ENCODE data around the gene ARMH1.

ARMH1 gene

DNA sequence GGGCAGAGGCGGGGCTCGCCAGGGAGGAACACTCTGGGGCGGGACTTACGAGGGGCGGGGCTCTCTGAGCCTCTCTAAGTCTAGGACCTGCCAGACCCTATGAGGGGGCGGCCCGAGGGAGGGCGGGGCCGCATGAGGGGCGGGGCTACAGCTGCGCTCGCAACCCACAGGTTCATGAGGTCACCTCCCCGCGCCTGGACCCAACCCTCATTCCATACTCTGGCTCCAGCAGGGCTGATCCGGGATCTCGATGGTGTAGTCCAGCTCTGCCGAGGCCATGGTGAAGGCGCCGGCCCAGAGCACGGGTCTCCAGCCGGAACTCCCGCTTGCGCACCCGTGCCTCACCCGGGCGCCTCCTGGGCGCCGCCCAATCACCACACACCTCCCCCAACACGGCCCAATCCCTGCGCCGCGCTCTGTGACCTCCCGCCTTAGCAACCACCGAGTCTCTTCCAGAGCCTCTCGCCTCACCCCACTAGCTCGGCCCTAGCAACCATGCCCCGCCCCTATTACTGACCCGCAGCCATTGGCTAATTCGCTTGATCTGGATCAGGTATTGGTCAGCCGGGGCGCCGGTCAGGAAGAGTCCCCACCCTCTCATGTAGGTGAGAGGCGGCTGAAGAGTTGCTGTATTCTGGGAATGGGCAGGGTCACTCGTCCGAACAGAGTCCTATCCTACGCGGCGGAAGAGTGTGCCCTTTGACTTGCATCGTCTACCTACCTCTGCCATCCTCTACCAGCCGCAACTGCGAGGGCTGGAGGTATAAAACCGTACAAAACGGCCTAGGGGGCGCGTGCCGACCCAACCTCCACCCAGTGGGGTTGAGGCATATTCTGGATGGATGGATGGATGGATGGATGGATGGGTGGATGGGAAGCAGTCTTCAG is at the start of gene ARMH1, which contains the start of gene TMEM53:
Gene ARMH1 (plus strand): TSS at position 602 of the 888 bp plus-strand sequence. CDS start 14,984 bp downstream, outside the sequence.
Gene TMEM53 (minus strand): TSS at position 369 of the 888 bp plus-strand sequence. CDS start 90 bp downstream, at position 279.
- peak; percentile 96 to 97 for DNase-seq (ENCODE audit: low read depth in 2 of 2)

- no peak for DNase-seq (ENCODE audit: low read depth in 2 of 2)
These were observed 49.2 kb upstream of the ARMH1 start for GRCh38 chr1:44625348-44625747.

- peak; percentile 45 to 53 for DNase-seq (ENCODE audit: low read depth in 2 of 2)
These were observed 45.4 kb upstream of the ARMH1 start for GRCh38 chr1:44628962-44629756.

GRCh38 chr1:44630116-44630515 is 44.4 kb upstream of the ARMH1 start:
- DNase-seq (ENCODE audit: low read depth in 2 of 2): no peak

GRCh38 chr1:44631333-44631646 is 43.2 kb upstream of the ARMH1 start:
- no peak for DNase-seq (ENCODE audit: low read depth in 2 of 2)

DNA sequence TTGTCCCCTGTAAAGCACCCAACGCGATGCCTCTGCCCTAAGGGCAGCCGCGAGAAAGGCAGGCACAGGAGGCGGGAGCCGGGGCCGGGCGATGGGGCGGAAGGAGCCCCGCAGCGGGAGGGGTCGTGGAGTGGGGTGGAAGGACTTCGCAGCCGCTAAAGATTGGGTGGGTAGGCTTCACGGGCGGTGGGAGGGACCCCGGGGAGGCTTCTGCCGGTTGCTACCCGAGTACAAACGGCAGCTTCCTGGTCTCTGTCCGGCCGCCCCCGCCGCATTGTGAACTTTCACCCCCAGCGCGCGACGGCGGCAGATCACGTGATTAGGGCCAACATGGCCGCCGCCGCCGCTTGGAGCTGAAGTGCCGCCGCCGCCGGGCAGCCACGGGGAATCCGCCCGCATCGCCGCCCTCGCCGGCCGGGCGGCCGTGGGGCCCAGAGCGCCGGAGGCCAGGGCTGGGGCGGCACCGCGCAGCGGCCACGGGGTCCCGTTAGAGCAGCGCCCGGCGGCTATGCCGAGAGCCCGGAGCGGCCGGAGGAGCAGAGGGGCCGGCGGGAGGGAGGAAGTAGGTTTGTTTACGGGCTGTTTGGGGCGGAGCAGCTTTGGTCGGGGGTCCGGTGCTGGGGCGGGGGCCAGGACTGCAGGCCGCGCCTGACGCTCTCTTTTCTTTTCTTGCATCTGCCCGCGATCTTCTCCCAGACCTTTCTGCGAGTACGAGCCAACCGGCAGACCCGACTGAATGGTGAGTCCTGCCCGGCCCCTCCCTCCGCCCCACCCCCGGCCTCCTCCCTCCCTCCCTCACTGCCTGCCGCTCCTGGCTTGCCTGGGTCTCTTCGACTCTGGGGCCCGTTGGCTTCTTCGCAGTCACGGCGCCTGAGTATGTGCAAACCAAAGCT is 42.6 kb upstream of the ARMH1 start:
- DNase-seq (ENCODE audit: low read depth in 2 of 2): peak; percentile 54 to 61

DNA sequence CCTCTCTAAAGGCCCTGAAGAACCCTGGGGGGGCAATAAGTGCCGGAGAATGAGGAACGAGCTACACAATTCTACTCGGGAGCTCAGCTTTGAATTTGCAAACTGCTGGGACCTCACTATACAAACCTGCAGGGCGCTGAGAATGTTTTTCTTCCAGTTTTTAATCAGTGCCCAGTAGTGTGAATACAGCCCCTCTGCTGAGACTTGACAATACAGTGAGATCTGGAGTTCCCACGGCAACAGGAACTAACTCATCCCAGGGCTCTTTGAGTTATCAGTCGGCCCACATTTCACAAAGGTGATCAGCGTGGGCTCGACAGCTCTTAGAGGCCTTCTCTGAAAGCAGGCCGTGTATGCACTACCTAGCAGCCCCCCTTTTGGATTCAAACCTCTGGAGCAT is 41.9 kb upstream of the ARMH1 start:
- DNase-seq (ENCODE audit: low read depth in 2 of 2): no peak

GRCh38 chr1:44634606-44635189 is 39.8 kb upstream of the ARMH1 start:
- no peak for DNase-seq (ENCODE audit: low read depth in 2 of 2)

DNA sequence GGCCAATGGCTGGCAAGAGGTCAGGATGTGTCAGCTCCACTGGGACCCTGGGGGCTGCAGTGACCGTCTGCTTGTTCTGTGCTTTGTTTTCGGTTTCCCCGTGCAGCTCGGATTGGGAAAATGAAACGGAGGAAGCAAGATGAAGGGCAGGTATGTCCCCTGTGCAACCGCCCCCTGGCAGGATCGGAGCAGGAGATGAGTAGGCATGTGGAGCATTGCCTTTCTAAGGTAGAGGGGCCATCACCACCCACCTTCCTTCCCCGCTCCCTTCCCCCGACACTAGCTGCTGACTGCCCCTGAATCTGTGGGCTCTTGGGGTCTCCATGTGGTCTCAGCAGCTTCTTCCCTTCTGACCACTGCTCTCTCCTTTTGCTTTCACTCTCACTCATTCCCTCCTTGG is 39.1 kb upstream of the ARMH1 start:
- no peak for DNase-seq (ENCODE audit: low read depth in 2 of 2)

DNA sequence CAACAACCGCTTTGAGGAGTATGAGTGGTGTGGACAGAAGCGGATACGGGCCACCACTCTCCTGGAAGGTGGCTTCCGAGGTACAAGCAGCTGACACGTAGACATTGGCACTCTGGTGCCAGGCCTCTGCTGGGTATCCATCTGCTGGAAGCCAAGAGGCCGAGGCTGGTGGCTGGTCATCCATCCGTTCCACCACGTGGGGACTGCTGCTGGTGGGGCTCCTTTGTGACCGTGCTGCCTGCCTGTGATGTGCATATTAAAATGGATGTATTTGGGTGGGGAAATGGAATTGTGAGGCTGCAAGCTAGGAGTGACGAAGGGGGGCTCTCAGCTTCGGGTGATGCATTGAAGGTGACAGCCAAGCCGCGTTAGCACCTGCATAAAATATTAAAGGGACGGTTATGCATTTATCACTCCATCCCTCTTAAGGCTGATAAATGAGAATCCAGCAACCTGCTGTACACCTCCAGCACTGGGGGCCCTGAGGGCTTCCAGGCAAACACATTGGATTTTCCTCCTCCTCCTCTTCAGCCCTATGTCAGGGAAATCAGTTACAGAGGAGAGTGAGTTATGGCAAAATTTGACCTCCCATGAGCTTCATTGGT is 38.3 kb upstream of the ARMH1 start:
- no peak for DNase-seq (ENCODE audit: low read depth in 2 of 2)

DNA sequence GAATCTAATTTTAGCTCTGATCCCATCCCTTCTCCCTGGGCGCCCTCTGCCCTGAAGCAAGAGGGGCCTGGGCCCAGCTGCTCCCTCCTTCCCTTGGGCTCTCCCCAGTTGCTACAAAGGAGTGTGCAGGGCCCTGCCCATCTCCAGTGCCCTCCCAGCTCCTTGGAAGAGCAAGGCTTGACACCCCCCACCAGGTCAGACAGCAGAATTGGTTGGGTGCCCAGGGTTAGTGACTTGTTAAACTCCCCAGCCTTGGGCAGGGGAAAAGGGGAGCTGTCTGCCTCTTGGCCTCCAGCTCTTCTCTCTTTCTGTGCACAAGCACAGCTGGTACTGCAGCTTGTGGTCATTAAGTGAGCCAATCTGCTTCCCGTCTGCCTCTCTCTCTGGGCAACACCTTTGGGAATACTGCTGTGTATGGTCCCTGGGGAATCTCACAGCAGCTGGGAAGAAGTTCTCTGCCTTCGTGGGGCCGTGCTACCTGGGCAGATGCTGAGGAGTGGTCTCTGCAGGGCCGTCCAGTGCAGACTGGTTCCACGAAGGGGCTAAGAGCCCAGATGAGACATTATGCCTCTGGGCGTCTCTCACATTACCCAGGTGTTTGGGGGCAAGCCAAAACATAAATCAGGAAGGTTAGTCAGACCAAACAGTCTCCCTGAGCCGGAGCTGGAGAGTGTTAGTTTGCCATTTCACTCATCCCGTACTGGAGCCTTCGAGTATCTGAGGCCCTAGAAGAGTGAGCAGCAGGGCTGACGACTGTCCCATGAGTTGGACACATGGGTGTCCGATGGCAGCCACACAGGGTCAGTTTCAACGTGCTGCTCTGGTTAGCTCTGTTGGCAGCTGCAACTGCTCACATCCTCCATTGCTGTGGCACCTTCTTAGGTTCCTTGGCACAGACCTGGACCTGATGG is 37.6 kb upstream of the ARMH1 start:
- DNase-seq (ENCODE audit: low read depth in 2 of 2): no peak

DNA sequence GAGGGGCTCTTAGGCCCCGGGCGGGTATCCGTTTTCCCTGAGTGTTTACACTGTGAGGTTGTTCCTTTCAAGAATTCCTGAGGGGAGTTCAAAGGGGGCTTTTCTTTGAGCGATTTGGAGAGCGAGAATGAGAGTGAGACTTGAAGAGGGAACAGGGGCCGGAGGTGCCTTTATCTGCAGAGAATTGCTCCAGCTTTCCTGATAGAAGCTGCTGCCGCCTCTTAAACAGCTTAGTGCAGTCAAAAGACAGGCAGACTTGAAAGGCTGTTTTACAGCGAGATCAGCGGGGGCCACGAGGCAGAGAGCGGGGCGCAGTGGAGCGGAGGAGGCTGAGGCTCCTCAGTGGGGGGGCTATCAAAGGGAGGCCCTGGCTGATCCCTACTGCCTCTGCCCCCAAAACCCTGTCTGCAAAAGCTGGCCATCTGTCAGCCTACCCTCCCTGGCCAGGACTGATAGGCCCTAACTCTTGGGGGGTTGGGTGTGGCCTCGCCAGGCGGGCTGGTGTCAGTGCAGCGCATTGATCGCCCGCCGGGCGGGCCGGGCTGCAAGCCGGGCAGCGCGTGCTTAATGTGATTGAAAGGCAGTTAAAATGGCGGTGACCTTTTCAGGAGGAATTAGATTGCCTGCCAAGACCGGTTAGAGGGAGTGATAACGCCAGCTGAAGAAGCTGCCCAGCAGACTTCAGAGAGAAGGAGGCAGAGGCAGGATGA is 36.7 kb upstream of the ARMH1 start:
- DNase-seq (ENCODE audit: low read depth in 2 of 2): no peak

DNA sequence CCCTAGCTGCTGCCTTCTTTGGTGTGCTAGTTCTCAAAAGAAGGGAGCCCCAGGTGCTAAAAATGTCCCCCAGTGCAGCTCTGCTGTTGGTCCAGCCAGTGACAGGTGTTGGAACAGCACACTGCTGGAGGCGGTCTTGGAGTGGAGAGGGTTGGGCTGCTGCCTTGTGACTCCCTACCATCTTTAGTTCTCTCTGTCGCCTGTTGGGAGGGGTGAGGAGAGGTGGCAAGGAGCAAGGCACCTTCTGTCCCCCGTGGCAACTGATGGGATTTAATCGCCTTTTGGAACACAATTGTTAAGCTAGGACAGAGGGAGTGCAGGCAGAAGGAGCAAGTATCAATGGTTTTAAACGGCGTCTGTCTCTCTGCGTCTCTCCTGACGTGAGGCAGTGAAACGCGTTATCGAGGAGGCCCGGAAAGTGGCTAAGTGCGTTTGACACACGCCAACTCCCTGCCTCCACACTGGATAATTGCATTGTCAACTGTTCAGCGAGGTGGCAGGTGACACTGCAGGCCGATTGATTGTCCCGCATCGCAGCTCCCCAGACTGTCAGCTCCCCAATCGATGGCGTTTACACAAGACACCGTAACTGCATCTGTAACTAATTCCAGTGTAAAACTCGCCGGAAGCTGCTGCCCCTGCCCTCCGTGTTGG is 34.2 kb upstream of the ARMH1 start:
- no peak for DNase-seq (ENCODE audit: low read depth in 2 of 2)

DNA sequence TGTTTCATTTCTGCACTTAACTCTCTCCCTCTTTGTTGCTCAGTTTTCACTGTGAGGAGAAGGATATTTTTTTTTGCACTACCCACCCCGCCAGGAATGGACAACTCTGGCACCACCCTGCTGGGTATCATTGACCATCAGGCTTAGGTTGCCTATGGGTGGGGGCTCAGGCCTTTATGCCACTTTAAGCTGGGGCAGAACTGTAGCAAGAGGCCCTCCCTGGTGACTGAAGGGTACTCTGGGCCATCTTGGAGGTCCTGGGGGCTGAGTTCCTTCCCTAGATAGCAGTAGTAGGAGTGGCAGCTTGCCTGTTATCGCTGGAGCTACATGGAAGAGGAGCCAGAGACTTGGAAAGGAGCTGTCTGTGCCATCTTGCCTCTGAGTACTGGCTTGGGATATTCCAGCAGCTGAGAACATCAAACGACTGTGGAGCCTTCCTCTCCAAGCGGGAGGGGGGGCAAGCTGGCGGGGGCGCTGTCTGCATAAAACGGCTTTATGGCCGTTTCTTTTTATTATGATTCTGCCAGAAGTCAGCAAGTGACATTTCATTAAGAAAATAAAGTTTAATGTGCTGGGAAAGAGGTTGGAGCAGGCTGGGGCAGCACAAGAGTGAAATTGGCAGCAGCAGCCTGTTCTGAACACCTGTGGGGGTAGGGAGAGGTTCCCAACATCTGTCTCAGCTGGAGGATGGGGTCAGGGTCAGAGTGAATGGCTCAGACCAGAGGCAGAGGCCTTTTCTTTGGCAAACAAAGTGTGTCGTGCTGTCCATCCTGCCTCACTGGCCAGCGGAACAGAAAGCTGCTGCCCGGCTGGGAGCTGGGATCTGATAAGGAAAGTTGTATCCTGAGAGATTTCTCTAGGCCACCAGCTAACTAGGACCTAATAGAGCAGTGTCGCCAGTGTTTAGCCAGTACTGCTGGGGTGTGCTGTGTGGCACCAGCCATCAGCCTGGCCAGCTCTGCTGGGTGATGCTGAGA is 33.1 kb upstream of the ARMH1 start:
- no peak for DNase-seq (ENCODE audit: low read depth in 2 of 2)

- no peak for DNase-seq (ENCODE audit: low read depth in 2 of 2)
These were observed 32.3 kb upstream of the ARMH1 start for GRCh38 chr1:44642255-44642654.

DNA sequence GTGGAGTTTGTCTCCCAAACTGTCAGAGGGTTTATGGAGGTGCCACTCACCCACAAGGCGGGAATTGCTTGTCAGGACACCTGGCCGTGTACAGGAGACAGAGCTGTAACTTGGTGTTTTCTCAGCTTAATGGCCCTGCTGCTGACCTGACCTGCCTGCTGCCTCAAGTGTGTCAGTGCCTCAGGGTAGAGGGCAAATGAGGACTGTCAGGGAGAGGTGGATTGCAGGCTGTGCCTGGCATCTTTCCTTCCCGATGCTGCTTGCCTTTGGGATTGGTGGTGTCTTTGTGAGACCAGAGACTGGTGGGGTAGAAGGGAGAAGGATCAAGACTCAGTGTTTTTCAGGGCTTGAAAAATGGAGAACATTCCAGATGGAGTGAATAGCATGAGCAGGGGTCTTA is 31.6 kb upstream of the ARMH1 start:
- DNase-seq (ENCODE audit: low read depth in 2 of 2): no peak

DNA sequence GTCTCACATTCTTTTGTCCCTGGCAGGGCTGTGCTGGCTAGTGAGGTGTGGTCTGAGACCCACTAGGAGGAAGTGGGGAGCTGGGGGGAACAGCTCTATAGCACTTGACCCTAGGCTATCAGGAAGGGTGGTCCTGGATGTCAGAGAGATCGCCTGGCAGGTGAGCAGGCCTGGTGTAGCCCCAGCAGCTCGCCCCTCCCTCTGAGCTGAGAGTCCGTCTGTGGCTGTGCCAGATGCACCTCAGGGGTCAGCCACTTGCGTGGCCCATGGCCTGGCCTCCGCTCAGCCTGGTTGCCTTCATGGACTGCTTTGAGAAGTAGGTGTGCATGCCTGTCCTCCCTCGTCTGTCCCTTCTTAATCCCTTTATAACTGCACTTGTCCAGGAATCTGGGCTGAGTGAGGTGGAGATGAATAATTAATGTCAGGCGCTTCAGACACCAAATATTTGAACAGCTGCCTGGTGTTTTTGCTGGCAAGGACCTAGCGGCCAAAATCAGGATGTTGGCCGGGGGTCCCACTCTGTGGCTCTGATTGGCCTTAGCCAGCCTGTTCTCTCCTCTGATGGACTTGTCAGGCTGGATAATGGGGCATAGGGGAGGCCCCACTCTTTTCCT is 30.7 kb upstream of the ARMH1 start:
- DNase-seq (ENCODE audit: low read depth in 2 of 2): no peak

Data from fibroblast of skin of left biceps (primary cell).